ENCODE results near the gene RNF32.
"Not testable (repeated sequence)": the region's sequence is repeated elsewhere in the genome, so short reads cannot be mapped to it uniquely, and the experiment has no call there.

RNF32 gene

DNA sequence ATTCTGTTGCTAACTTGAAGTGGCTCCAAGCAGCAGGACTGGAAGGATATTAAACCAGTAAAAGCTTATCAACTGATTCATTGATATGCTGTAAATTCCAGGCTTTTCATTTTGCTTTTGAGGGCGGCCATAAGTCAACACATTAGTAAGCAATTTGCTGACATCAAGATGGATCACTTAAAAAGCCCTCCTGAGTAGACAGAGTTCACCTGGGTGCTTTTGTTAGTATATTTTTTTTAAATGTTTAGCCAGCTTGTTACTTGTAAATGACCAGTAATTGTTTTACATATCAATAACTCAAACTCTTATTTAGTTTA, 26.5 kb downstream of the RNF32 start:
- DNase-seq, result peak in 1 of 2 experiments; percentile 18
- TF ChIP-seq POLR2A (IDR thresholded peaks at IDR 0.05; ENCODE audit: low read length), result no peak
- TF ChIP-seq GATA1 (IDR thresholded peaks at IDR 0.05; ENCODE audit: low read depth, low read length), result no peak

DNA sequence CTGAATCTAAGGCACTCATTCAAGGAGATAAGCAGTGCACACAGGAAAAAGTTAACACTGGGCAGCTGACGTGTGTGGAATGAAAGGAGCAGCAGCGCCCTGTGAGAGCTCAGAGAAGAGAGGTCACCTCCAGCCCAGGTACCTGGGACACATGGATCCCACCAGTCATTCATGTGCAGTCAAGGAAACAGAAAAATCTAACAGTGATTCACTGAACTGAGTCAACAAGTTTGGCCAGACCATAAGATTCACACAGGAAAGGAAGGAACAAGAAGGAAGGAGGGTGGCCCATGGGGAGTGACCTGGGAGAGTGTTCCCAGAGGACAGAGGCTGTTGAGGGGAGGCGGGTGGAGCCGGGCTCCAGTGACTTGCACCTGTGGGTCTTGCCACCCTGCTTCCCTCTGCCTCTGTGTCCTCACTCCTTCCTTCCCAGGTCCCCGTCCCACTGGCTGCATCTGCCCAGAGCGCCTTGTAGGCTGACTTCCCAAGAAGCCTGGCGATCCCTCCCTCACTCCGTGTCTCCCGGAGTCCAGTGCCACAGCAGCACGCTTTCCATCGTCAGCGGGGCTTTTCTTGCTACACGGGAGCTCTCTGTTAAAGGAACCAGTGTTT, 27.7 kb downstream of the RNF32 start:
- TF ChIP-seq GATA1 (IDR thresholded peaks at IDR 0.05; ENCODE audit: low read depth, low read length), result no peak
- TF ChIP-seq POLR2A (IDR thresholded peaks at IDR 0.05; ENCODE audit: low read length), result no peak
- no peak for DNase-seq

DNA sequence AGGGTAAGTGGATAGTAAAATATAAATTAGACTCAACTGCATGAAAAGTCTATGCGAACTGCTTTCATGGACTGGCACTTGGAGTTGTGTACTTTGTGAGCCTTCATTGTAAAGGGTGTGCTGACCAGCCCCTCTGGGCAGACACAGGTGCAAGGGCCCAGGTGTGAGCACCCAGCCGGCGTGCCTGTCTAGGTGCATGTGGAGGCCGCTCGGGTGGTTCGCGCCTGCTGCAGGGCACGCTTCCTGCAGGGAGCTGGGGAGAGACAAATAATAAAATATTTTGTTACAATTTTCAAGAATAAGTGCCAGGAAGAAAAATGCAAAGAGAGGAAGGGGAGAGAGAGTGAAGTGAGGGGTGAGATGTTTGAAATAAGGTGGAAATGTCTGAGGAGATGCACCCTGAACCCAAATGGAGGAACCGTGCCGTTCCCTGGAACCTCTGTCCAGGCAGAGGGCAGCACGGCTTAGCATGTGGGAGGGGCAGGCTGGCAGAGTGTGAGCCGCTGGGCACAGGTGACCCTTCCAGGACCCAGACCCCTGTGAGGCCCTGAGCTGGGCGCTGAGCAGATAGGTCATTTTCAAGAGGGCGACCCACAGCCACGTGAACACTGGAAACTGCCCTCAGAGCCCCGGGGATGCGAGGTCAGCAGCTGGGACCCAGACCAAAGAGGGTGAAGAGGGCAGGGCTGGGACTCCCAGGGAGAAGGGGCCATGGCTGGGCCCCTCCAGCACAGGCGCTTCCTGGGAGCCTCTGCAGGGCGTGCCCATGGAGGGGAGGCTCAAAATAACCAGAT, 28.7 kb downstream of the RNF32 start:
- TF ChIP-seq POLR2A (IDR thresholded peaks at IDR 0.05; ENCODE audit: low read length), result no peak
- no peak for TF ChIP-seq GATA1 (IDR thresholded peaks at IDR 0.05; ENCODE audit: low read depth, low read length)
- no peak for DNase-seq

DNA sequence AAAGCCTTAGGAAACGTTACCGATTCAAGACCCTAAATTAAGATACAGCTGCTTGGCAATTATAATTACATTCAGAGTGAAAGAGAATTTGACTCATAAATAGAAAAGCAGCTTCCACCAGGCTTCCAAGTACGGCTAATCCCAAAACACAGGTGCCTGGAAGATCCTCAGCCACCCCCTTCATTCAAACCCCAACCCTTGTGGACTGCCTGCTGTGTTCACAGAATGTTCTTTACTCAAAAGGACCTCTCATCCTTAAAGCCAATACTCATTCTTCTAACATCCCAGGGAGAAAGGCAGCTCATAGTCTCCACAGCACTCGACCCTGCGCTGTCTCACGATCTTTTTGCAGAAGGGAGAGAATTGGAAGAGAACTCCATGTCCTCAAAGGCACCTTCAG, 32.9 kb downstream of the RNF32 start:
- DNase-seq, result no peak
- TF ChIP-seq GATA1 (IDR thresholded peaks at IDR 0.05; ENCODE audit: low read depth, low read length), result no peak
- no peak for TF ChIP-seq POLR2A (IDR thresholded peaks at IDR 0.05; ENCODE audit: low read length)

DNA sequence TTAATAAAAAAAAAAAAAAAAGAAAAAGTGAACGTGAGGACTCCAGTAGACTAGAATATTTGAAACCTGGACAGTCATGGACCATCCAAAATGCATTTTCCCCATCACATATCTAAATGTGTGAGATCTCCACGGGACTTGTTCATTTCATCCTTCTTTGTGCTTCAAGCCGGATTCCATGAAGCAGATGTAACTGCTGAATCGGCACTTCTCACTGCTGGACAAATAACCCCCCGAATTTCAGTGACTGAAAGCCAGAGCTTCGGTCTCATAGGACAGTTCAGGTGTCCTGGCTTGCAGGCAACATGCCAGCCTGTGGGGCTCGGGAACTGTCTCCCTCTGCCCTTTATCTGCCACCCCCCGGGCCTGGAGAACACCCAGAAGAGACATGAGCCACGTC, 33.3 kb downstream of the RNF32 start:
- DNase-seq, result no peak
- TF ChIP-seq POLR2A (IDR thresholded peaks at IDR 0.05; ENCODE audit: low read length) (no peak), GATA1 (IDR thresholded peaks at IDR 0.05; ENCODE audit: low read depth, low read length) (no peak)

DNA sequence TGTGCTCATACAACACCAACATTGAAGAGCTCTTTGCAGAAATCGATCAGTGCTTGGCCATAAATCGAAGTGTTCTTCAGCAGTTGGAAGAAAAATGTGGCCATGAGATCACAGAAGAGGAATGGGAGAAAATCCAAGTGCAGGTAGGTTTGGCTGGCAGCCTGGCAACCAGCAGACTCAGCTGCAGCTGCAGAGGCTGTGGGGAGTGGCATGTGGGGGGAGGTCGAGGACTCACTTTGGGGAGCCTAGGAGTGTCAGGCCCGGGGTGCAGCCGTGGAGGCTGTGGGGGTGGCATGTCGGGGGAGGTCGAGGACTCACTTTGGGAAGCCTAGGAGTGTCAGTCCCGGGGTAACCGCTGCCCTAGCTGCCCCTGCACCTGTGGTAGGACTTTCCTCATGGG, 35.1 kb downstream of the RNF32 start:
- DNase-seq, result no peak
- no peak for TF ChIP-seq GATA1 (IDR thresholded peaks at IDR 0.05; ENCODE audit: low read depth, low read length)
- no peak for TF ChIP-seq POLR2A (IDR thresholded peaks at IDR 0.05; ENCODE audit: low read length)

DNA sequence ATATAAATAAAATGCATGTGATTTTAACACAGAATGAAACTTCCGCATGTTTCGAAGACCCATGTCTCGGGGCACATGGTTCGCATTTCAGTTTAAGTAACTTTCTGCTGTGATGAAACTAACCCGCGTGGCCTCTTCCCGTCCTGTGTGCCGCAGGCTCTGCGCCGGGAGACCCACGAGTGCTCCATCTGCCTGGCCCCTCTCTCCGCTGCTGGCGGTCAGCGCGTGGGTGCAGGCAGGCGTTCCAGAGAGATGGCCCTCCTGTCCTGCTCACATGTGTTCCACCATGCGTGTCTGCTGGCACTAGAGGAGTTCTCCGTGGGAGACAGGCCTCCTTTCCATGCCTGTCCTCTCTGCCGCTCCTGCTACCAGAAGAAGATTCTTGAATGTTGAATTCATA, 35.7 kb downstream of the RNF32 start:
- no peak for TF ChIP-seq GATA1 (IDR thresholded peaks at IDR 0.05; ENCODE audit: low read depth, low read length)
- no peak for TF ChIP-seq POLR2A (IDR thresholded peaks at IDR 0.05; ENCODE audit: low read length)

DNA sequence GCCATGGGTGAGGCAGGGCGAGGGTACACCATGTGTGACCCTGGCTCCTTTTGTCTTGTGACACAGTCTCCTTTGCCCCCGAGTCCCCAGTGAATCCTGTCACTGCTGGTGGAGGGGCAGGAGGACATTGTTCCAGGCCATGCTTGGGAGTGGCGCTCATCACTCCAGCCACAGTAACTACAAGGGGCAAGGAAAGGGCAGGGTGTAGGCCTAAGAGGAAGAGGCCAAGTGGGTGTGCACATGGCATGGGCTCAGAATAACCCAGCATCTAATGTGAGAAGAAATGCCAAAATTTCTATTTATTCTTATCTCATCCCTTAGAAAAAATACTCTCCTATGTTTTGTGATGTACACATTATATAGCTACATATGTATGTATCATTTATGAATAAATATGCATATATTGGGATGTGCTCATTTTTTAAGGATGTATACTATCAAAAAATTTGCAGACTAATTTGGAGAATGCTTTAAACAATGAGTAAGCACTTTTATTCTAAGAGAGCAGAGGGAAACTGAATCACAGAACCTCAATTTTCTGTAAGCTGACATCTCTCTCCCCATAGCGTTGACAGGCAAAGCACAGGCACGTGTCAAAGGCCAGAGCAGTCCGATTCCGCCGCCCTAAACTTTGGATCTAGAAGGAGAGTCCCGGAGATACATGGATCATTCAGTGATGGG, 36.9 kb downstream of the RNF32 start:
- no peak for DNase-seq
- TF ChIP-seq POLR2A (IDR thresholded peaks at IDR 0.05; ENCODE audit: low read length) (no peak), GATA1 (IDR thresholded peaks at IDR 0.05; ENCODE audit: low read depth, low read length) (no peak)

More for the DNA sequence above, 35.7 kb downstream of the RNF32 start:
- DNase-seq, result no peak

DNA sequence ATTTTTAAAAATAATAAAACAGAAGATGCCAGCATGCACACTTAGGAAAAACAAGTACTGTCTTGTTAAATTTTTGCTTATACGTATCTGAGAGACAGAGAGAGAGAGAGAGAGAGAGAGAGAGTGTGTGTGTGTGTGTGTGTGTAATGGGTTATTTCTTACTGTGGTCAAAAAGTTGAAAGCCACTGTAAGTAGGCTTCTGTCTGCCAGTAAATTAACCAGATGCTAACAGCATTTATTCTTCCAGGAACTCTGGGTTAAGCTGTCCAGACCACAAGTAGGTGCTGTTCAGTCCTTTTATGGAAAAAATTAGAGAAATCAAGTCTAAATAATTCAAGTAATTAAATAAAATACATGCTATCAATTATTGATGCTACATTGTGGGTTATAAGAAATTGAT, 39.7 kb downstream of the RNF32 start:
- DNase-seq, result no peak
- TF ChIP-seq GATA1 (IDR thresholded peaks at IDR 0.05; ENCODE audit: low read depth, low read length) (no peak), POLR2A (IDR thresholded peaks at IDR 0.05; ENCODE audit: low read length) (no peak)

DNA sequence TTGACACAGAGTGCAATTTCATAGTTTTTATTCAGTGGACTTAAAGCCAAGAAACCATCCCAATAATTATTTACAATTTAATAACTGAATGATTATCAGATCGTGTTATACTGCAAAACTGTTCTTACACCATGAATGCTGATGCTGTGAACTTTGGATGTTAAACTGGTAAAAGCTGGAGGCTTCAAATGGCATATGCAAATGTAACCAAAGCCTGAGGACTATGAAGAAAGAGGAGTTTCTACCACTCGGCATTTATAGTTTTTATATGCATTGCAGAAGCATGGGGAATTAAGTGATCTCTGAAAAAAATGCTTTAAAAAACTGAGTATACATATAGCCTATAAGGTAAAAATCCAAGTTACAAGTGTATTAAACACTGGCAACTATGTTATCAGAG, 42.4 kb downstream of the RNF32 start:
- no peak for DNase-seq
- TF ChIP-seq POLR2A (IDR thresholded peaks at IDR 0.05; ENCODE audit: low read length) (no peak), GATA1 (IDR thresholded peaks at IDR 0.05; ENCODE audit: low read depth, low read length) (no peak)

DNA sequence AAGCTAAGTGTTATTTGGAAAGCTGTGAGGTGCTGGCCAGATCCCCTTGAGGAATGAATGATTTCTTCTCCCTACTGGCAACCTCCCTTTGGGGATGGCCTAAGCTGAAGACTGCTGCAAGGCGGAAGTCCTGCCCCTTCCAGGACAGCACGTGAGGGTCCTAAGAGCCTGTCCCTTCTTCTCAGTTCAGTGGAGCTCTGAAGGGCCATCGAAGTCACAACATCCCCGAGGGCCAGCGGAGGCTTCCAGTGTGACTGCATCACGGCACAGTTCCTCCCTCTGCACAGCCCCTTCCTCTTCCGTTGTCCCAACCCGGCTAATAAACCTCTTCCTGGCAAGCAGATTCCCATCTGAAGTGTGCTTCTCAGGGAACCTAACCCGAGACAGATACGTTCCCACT, 43.7 kb downstream of the RNF32 start:
- TF ChIP-seq GATA1 (IDR thresholded peaks at IDR 0.05; ENCODE audit: low read depth, low read length) (no peak), POLR2A (IDR thresholded peaks at IDR 0.05; ENCODE audit: low read length) (no peak)
- no peak for DNase-seq

DNA sequence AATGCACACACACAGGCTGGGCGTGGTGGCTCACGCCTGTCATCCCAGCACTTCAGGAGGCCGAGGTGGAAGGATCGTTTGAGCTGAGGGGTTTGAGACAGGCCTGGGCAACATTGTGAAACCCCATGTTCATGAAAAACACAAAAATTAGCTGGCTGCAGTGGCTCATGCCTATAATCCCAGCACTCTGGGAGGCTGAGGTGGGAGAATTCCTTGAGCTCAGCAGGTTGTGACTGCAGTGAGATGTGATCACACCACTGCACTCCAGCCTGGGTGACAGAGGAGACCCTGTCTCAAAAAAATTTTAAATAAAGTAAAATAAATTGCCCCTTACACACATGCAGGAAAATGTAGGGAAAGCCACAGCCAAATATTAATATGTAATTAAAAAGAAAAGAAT, 44.1 kb downstream of the RNF32 start:
- no peak for TF ChIP-seq POLR2A (IDR thresholded peaks at IDR 0.05; ENCODE audit: low read length)
- no peak for TF ChIP-seq GATA1 (IDR thresholded peaks at IDR 0.05; ENCODE audit: low read depth, low read length)
- no peak for DNase-seq

DNA sequence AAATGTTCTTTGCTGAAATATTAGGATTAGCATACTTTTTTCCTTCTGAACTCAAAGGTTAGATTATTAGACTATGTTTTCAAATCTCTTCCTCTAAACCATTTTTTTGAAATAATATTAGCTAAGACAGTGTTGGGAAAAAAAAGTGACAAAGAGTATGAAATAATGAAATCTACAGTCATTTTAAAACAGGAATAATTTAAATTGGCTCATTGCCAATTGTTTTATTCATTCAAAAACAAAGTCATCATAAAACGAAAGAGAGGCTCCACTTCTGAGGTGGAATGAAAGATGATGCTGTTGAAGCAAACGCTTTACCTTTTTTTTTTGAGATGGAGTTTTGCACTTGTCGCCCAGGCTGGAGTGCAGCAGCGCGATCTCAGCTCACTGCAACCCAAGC, 51.2 kb downstream of the RNF32 start:
- no peak for TF ChIP-seq POLR2A (IDR thresholded peaks at IDR 0.05; ENCODE audit: low read length)
- no peak for TF ChIP-seq GATA1 (IDR thresholded peaks at IDR 0.05; ENCODE audit: low read depth, low read length)
- no peak for DNase-seq

DNA sequence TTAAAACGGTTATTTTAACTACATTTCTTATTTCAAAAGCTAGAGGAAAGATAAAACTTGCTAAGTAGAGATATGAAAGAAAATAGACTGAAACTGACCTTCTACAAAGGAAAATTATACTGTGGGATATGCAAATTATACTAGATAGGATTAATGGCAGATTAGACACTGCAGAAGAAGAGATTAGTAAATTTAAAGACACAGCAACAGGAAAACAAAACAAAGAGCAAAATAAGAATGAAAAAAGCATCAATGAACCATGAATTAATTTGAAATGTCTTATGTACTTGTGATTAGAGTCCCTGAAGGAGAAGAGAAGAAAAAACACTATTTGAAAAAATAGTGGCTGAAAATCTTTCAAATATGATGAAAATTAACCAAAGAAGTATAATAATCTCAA, 52.3 kb downstream of the RNF32 start:
- TF ChIP-seq GATA1 (IDR thresholded peaks at IDR 0.05; ENCODE audit: low read depth, low read length) (no peak), POLR2A (IDR thresholded peaks at IDR 0.05; ENCODE audit: low read length) (no peak)
- no peak for DNase-seq

DNA sequence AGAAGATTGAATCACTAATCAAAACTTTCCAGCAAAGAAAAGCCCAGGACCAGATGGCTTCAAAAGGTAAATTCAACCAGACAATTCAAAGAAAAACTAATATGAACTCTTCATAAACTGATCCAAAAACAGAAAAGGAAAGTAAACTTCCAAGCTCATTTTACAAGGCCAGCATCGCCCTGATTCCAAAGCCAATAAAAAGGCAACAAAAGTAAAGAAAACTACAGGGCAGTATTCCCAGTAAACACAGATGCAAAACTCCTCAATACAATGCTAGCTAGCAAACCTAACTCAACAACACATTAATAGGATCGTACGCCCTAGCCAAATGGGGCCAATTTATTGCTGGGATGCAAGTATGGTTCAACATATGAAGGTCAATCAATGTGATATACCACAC, 53.1 kb downstream of the RNF32 start:
- DNase-seq, result no peak
- TF ChIP-seq POLR2A (IDR thresholded peaks at IDR 0.05; ENCODE audit: low read length) (no peak), GATA1 (IDR thresholded peaks at IDR 0.05; ENCODE audit: low read depth, low read length) (no peak)

DNA sequence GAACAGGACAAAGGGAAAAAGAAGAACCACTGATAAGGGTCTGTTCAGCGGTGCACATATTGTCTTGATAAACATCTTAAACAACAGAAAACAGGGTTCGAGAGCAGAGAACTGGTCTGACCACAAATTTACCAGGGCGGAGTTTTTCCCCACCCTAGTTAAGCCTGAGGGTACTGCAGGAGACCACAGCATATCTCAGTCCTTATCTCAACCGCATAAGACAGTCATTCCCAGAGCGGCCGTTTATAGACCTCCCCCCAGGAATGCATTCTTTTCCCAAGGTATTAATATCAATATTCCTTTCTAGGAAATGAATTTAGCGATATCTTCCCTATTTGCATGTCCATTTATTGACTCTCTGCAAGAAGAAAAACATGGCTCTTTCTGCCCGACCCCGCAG, 56.7 kb downstream of the RNF32 start:
- peak; percentile 2 to 24 for DNase-seq

DNA sequence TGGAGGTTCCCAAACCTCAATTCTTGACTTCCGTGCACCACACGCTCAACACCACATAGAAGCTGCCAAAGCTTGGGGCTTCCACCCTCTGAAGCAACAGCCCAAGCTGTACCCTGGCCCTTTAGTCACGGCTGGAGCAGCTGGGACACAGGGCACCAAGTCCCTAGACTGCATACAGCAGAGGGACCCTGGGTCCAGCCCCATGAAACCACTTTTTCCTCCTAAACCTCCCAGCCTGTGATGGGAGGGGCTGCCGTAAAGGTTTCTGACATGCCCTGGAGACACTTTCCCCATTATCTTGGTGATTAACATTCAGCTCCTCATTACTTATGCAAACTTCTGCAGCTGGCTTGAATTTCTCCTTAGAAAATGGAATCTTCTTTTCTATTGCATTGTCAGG, 57.9 kb downstream of the RNF32 start:
- not testable (repeated sequence) for DNase-seq

DNA sequence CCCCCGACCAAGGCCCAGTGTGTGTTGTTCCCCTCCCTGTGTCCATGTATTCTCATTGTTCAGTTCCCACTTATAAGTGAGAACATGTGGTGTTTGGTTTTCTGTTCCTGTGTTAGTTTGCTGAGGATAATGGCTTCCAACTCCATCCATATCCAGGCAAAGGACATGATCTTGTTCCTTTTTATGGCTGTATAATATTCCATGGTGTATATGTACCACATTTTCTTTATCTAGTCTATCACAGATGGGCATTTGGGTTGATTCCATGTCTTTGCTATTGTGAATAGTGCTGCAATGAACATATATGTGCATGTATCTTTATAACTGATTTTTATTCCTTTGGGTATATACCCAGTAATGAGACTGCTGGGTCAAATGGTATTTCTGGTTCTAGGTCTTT, 61.2 kb downstream of the RNF32 start:
- not testable (repeated sequence) for DNase-seq
